Stimulated activated CD8-positive, alpha-beta memory T cell treated with anti-CD3 and anti-CD28 coated beads, Interleukin-12 subunit alpha, Interleukin-12 subunit beta, amount 100 ng/mL, for 1 hour (primary cell): ENCODE results near the gene NHERF2.

Experiments used
- DNase-seq: peaks from one replicate; pipeline ENCODE4 v3.0.0-alpha.2; 2020; ENCODE audit warnings: low read depth

The NHERF2 gene

DNA sequence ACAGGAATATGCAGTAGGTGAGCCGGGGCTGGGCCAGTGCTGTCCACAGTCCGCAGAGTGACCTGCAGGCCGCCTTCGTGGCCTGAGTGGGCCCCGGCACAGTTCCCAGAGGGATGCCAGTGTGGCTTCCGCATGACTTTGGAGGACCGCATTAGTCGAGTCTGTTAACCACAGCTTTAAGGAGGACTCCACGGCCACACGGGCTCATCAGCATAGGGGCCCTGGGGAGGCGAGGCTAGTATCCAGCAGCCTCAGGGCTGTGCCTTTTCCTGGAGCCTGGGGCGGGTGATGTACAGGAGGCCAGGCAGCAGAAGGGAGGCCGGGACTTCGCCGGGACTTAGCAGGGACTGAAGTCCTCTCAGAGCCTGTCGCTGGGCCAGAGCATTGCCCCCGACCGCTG, 34.3 kb downstream of the NHERF2 start:
- no peak for DNase-seq

DNA sequence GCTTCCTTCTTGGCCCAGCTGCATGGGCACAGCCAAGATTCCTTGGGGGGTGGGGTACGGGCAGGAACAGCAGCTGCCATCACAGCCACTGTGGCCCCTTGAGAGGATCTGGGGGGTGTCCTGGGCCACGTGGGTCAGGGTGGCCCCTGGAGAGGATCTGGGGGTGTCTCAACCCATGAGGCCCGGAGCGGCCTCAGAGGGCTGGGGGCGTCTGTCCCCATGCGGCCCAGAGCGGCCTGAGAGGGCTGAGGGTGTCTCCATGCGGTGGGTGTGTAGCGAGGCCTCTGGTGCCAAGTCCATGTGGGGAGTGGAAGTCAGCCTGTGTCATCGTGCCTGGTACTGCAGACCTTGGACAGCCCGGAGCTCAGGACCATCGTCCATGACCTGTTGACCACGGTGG, 34.8 kb downstream of the NHERF2 start:
- no peak for DNase-seq

- DNase-seq = no peak
Observed at GRCh38 chr16:2062801-2063200, 36.1 kb downstream of the NHERF2 start.

GRCh38 chr16:2063861-2064260, 37.2 kb downstream of the NHERF2 start:
- DNase-seq = no peak

DNA sequence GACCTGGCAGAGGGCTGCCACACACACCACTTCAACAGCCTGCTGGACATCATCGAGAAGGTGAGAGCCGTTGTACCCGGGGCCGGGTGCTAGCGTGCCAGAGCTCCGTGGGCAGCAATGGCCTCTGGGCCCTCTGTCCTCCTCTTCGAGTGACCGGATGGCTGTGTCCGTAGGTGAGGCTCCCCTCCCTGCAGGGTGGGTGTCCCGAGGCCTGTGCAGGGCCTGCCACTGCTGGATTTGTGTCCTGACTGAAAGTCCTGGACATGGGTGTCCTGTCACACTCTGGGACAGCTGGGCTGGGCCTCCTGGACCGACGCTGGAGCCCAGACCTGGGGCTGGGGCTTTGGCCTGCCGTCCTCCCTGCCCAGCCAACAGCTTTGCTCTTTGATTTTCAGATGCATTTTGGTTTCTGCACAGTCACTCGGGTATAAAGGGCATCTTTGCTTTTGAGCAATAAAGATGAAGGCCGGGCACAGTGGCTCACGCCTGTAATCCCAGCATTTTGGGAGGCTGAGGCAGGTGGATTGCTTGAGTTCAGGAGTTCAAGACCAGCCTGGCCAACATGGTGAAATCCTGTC, 37.8 kb downstream of the NHERF2 start:
- DNase-seq = no peak

GRCh38 chr16:2066139-2066538, 39.4 kb downstream of the NHERF2 start:
- no peak for DNase-seq

DNA sequence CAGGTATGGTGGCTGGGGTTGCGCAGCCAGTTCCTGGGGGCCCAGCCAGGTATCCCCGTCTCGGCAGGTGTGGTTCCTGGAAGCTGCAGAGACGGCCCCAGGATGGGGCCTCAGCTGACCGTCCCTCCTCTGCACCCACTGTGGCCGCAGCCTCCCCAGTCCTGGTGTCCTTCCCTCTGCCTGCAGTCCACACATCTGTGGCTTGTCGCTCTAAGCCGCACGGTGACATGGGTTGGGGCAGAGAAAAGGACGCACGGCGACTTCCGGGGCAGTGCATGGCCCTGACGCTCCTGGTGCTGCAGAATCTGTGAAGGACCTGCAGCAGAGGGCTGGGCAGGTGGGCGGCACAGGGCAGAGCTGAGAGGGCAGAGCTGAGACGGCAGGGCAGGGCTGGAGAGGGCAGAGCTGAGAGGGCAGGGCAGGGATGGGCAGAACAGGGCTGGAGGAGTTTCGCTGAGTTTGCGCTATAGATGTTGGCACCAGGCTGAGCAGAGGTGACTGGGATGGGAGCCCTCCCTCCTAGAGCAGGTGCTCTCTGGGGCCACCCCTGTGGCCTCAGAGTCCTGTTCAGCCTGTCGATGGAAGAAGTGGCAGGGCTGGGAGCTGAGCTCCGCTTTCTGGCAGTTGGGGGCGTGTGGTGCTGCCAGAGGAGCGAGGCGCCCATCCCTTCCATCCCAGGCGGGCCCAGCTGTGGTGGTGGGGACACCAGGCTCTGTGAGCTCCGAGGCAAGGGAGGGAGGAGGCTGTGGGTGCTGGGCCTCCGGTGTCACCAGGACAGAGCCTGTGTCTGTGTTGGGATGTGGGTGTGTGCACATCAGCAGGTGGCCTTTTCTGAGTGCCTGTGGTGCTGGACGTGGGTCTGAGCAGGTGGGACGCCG, 44.1 kb downstream of the NHERF2 start:
- no peak for DNase-seq

GRCh38 chr16:2071454-2072202, 44.9 kb downstream of the NHERF2 start:
- no peak for DNase-seq

DNA sequence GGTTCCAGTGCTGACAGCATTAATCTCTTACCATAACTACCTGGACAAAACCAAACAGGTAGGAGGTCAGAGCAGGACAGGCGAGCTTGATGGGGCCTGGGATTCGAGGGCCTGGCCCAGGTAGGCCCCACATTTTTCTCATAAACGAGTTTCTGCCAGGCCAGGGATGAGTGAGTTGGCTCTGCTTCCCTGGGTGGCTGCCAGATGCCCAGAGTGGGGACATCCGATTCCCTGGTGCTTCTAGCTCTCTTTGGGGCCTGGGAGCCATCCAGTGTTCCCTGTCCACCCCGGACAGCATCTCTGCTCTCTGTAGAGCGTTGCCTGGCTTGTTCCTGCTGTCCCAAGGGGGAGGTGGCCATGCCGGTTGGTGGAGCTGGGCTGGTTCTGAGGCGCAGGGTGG, 46.2 kb downstream of the NHERF2 start:
- DNase-seq = no peak

- DNase-seq = no peak
Observed at GRCh38 chr16:2074071-2074470, 47.4 kb downstream of the NHERF2 start.

GRCh38 chr16:2075631-2076030, 48.9 kb downstream of the NHERF2 start:
- DNase-seq = no peak

DNA sequence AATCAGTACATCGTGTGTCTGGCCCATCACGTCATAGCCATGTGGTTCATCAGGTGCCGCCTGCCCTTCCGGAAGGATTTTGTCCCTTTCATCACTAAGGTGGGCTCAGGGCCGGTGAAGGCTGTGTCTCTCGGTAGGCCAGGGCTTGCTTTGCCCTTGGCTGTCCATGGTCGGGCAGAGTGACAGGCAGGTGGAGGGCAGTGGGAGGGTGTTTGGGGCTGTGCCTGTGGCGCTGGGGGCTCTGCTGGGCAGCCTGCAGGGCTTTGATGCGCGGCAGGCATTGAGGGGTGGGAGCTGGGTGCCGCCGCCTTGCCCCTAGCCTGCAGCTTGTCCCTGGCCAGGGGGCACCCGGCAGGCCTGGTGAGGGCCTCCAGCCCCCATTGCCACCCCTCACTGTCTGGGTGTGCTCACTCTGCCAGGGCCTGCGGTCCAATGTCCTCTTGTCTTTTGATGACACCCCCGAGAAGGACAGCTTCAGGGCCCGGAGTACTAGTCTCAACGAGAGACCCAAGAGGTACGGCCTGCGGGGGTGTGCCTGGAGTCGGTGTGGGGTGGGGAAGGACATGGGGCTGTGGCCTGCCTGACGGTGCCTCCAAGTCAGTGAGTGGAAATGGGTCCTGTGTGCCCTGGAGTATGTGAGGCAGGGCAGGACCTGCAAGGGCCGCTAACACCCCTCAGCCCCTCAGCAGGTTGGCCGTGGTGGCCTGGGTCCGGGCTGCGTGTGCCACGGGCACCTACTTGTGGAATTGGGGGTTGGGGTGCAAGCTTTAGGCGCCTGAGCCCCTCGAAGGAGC, 49.6 kb downstream of the NHERF2 start:
- DNase-seq = no peak

DNA sequence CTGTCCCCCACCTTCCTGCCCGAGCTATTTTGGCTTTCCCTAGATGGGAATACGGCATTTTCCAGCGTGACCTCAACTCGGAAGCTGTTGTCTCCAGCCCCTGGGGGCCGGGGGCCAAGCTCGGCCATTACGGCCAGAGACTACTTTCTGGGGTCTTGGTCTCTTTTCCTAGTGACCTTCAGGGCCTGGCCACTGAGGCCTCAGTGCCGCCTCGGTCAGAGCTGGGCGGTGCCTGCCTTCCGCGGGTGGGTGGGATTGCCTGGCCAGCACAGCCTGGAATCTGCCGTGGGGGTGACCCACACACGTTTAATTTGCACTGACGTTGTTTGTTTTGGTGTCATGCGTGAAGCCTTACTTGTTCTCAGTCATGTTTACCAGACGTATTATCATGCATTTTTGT, 50.3 kb downstream of the NHERF2 start:
- no peak for DNase-seq

DNA sequence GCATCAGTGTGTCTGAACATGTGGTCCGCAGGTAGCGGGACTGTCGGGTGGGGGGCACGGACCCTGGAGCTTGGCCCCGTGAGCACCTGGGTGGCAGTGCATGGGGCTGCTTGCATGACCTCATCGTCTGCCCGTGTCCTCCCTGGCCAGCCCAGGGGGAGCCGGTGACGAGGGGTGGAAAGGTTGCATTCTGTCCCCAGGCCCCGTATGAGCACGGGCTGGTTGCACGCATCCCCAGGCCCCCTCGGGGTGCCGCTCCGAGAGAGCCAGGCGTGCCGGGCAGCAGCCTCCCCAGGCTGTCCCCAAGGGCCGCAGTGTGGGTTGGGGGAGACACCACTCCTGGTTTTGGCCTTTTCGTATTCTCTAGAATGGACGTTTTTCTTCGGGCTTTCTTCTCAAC, 51.0 kb downstream of the NHERF2 start:
- DNase-seq = no peak

DNA sequence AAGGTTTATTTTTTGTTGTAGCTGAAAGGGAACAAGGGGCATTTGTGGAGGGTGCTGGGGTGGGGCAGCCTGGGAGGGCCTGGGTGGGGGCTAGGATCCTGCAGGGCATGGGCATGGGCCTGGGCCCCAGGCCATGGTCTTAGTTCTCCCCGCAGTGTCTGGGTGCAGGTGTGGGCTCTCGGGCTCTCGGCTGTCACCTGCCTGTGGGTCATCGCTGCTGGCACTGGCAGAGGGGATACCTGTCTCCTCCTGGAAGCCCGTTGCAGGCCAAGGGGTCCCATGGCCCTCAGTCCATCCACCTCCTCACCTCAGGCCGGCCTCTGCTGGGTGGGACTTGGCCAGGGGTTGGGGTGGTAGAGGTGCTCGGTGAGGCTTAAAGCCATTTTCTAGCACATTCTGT, 51.4 kb downstream of the NHERF2 start:
- no peak for DNase-seq

- no peak for DNase-seq
Observed at GRCh38 chr16:2078691-2079090, 52.0 kb downstream of the NHERF2 start.

DNA sequence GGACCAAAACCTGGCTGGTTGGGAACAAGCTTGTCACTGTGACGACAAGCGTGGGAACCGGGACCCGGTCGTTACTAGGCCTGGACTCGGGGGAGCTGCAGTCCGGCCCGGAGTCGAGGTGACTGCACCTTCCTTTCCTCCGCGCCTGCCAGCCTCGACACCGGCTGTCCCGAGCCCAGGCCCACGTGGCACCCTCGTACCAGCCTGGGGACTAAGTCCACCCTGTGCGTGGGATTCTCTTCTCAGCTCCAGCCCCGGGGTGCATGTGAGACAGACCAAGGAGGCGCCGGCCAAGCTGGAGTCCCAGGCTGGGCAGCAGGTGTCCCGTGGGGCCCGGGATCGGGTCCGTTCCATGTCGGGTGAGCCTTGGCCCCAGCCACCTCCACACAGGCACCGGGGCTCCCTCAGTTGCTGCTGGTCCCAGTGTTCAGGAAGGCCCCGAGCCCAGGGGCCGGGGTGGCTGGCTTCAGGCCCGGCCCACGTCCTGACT, 52.7 kb downstream of the NHERF2 start:
- no peak for DNase-seq

GRCh38 chr16:2079991-2080390, 53.3 kb downstream of the NHERF2 start:
- DNase-seq = no peak

- DNase-seq = no peak
Observed at GRCh38 chr16:2081201-2082084, 54.7 kb downstream of the NHERF2 start.

- no peak for DNase-seq
Observed at GRCh38 chr16:2082171-2082982, 55.7 kb downstream of the NHERF2 start.
